Neutrophil (primary cell): ENCODE measurements around the gene MYOZ2.
"Not testable (repeated sequence)": the region's sequence is repeated elsewhere in the genome, so short reads cannot be mapped to it uniquely, and the experiment has no call there.

Experiments used
- H3K27ac ChIP-seq: fragments of 200-600 bp; sonication (generic); 2 replicates; pipeline ENCODE4 v1.5.1; 2016; ENCODE audit warnings: mild to moderate bottlenecking, moderate library complexity
- H3K27me3 ChIP-seq: fragments of 200-600 bp; sonication (generic); 2 replicates; pipeline ENCODE4 v1.6.0; 2016; ENCODE audit warnings: mild to moderate bottlenecking
- H3K36me3 ChIP-seq: fragments of 200-600 bp; sonication (generic); 2 replicates; pipeline ENCODE4 v1.5.1; 2017
- H3K4me1 ChIP-seq, 2 experiments: fragments of 200-600 bp in 1 of 2; sonication (generic) in 1 of 2; 1 replicate in 1 of 2; 2 replicates in 1 of 2; pipeline versions ENCODE4 v1.5.1 to v1.6.1; 2013 to 2016; ENCODE audit warnings: low read depth in 1 of 2, low read length in 1 of 2, mild to moderate bottlenecking in 1 of 2, moderate library complexity in 1 of 2; ENCODE audit not compliant: control insufficient read depth in 1 of 2, insufficient read depth in 1 of 2
- H3K4me3 ChIP-seq, 2 experiments: fragments of 200-600 bp in 1 of 2; sonication (generic) in 1 of 2; 1 replicate in 1 of 2; 2 replicates in 1 of 2; pipeline ENCODE4 v1.5.1; 2013 to 2016; ENCODE audit warnings: low read depth in 1 of 2, low read length in 1 of 2, mild to moderate bottlenecking in 1 of 2, moderate library complexity in 1 of 2
- H3K9me3 ChIP-seq: fragments of 200-600 bp; sonication (generic); 2 replicates; pipeline ENCODE4 v1.5.1; 2016
- CTCF ChIP-seq: fragments of 200-600 bp; sonication (generic); IDR thresholded peaks from 2 replicates; pipeline ENCODE4 v1.5.1; 2016; ENCODE audit warnings: antibody characterized with exemption

The MYOZ2 gene

GRCh38 chr4:119138046-119138445 lies 2.4 kb downstream of the MYOZ2 start:
- no peak for TF ChIP-seq CTCF
- H3K4me1 ChIP-seq = no peaks in the 10 kb centered on the region
- H3K4me3 ChIP-seq = no peak overlapping the region
- no peaks in the 10 kb centered on the region for H3K9me3 ChIP-seq
- H3K27ac ChIP-seq = no peak overlapping the region
- no peaks in the 10 kb centered on the region for H3K36me3 ChIP-seq
- H3K27me3 ChIP-seq = no peaks in the 10 kb centered on the region

GRCh38 chr4:119139311-119139710 lies 3.7 kb downstream of the MYOZ2 start:
- Histone ChIP-seq H3K36me3 (no peaks in the 10 kb centered on the region), H3K4me1 (no peaks in the 10 kb centered on the region), H3K27ac (no peak overlapping the region), H3K4me3 (no peak overlapping the region), H3K27me3 (no peaks in the 10 kb centered on the region), H3K9me3 (no peaks in the 10 kb centered on the region)
- no peak for TF ChIP-seq CTCF

GRCh38 chr4:119139822-119140252 lies 4.2 kb downstream of the MYOZ2 start:
- TF ChIP-seq CTCF = no peak
- Histone ChIP-seq H3K9me3 (no peaks in the 10 kb centered on the region), H3K36me3 (no peaks in the 10 kb centered on the region), H3K27me3 (no peaks in the 10 kb centered on the region), H3K27ac (no peak overlapping the region), H3K4me1 (no peaks in the 10 kb centered on the region), H3K4me3 (no peak overlapping the region)

- not testable (repeated sequence) for H3K9me3 ChIP-seq, H3K4me1 ChIP-seq, H3K4me3 ChIP-seq, H3K27ac ChIP-seq, H3K36me3 ChIP-seq, H3K27me3 ChIP-seq
Measured at GRCh38 chr4:119141283-119141682, 5.7 kb downstream of the MYOZ2 start.

- TF ChIP-seq CTCF = no peak
- Histone ChIP-seq H3K27ac (no peak overlapping the region), H3K4me3 (no peak overlapping the region)
Measured at GRCh38 chr4:119142833-119143232, 7.2 kb downstream of the MYOZ2 start.

GRCh38 chr4:119143341-119143740 lies 7.7 kb downstream of the MYOZ2 start:
- H3K36me3 ChIP-seq, H3K4me3 ChIP-seq, H3K9me3 ChIP-seq, H3K27me3 ChIP-seq, H3K27ac ChIP-seq, H3K4me1 ChIP-seq: not testable (repeated sequence)

More at GRCh38 chr4:119142833-119143232, 7.2 kb downstream of the MYOZ2 start:
- Histone ChIP-seq H3K36me3 (no peaks in the 10 kb centered on the region), H3K27me3 (no peaks in the 10 kb centered on the region), H3K4me1 (no peaks in the 10 kb centered on the region), H3K9me3 (no peaks in the 10 kb centered on the region)

- H3K27ac ChIP-seq = no peak overlapping the region
- H3K27me3 ChIP-seq = no peaks in the 10 kb centered on the region
- no peaks in the 10 kb centered on the region for H3K4me1 ChIP-seq
- H3K9me3 ChIP-seq = no peaks in the 10 kb centered on the region
- no peaks in the 10 kb centered on the region for H3K36me3 ChIP-seq
- no peak overlapping the region for H3K4me3 ChIP-seq
- no peak for TF ChIP-seq CTCF
Measured at GRCh38 chr4:119149110-119149509, 13.5 kb downstream of the MYOZ2 start.
